Lower lobe of right lung (tissue), 2 donors: Measurements from ENCODE around the gene NECTIN1. TPM values are rescaled to one million over a fixed set of nuclear protein-coding genes. Genes with fewer than 3 reads are reported as not detected.
A peak's percentile ranks its signal among the peaks of the same experiment; 100 is the strongest.

Source experiments
- ATAC-seq, 2 donors: fragments of 200-7000 bp; cut with Tn5 transposase; one replicate each; pipeline ENCODE4 v1.9.1; 2020 to 2022; ENCODE audit warnings: mild to moderate bottlenecking in 2 of 2, moderate library complexity in 2 of 2
- DNase-seq: peaks from one replicate; pipeline ENCODE4 v3.0.0-alpha.2; 2020
- H3K27ac ChIP-seq: fragments of 200-600 bp; one replicate; pipeline ENCODE4 v1.8.0; 2022
- H3K27me3 ChIP-seq: fragments of 200-600 bp; one replicate; pipeline ENCODE4 v1.8.0; 2022; ENCODE audit warnings: low read depth
- H3K36me3 ChIP-seq: fragments of 200-600 bp; one replicate; pipeline ENCODE4 v1.8.0; 2022; ENCODE audit warnings: mild to moderate bottlenecking
- H3K4me1 ChIP-seq: fragments of 200-600 bp; one replicate; pipeline ENCODE4 v1.8.0; 2022
- H3K4me3 ChIP-seq: fragments of 200-600 bp; one replicate; pipeline ENCODE4 v1.8.0; 2022; ENCODE audit warnings: mild to moderate bottlenecking
- H3K9me3 ChIP-seq: fragments of 200-600 bp; one replicate; pipeline ENCODE4 v1.8.0; 2022
- CTCF ChIP-seq: fragments of 200-600 bp; IDR thresholded peaks from one replicate; pipeline ENCODE4 v1.8.0; 2022; ENCODE audit warnings: antibody characterized with exemption, mild to moderate bottlenecking
- intact Hi-C: fragments of 100-400 bp; cut with DNase I; formaldehyde crosslinking; loops from one replicate; pipeline ENCODE4 v1.11.0; 2022
- total RNA-seq: library from RNA; stranded (reverse); fragmentation: NEBNext Ultra II Directional; extraction: Animal tissue kit (Norgen Biotek cat#: 25700); gene quantifications from one replicate; pipeline ENCODE4 v1.2.1, GENCODE V29; 2021
- donor health status: DM: no; HTN: yes; CAD: no; lungs with severe emphysema.

The NECTIN1 gene
- total RNA-seq, 1 donor from 2014 or later, result 9.1 TPM

GRCh38 chr11:119701591-119702549 lies 27.1 kb downstream of the NECTIN1 start:
- TF ChIP-seq CTCF, result no peak
- Histone ChIP-seq H3K27ac (no peak overlapping the region), H3K27me3 (no peaks in the 10 kb centered on the region), H3K4me1 (peaks cover 18% of the 10 kb centered on the region), H3K4me3 (no peak overlapping the region), H3K9me3 (no peaks in the 10 kb centered on the region), H3K36me3 (no peaks in the 10 kb centered on the region)
- ATAC-seq (no peak), DNase-seq (no peak)
- intact Hi-C loops, result no loop called here

- H3K4me1 ChIP-seq, result peaks cover 18% of the 10 kb centered on the region
- intact Hi-C loops, result no loop called here
- peak; percentile 74 for DNase-seq
- peak; percentile 81 to 82 for ATAC-seq
- TF ChIP-seq CTCF, result no peak
- no peaks in the 10 kb centered on the region for H3K36me3 ChIP-seq
- no peak overlapping the region for H3K4me3 ChIP-seq
- no peak overlapping the region for H3K27ac ChIP-seq
- H3K27me3 ChIP-seq, result no peaks in the 10 kb centered on the region
- H3K9me3 ChIP-seq, result no peaks in the 10 kb centered on the region
Measured at GRCh38 chr11:119700536-119701346, 28.3 kb downstream of the NECTIN1 start.

GRCh38 chr11:119700030-119700429 lies 29.0 kb downstream of the NECTIN1 start:
- DNase-seq (no peak), ATAC-seq (no peak)
- no peaks in the 10 kb centered on the region for H3K36me3 ChIP-seq
- no peaks in the 10 kb centered on the region for H3K9me3 ChIP-seq
- no peaks in the 10 kb centered on the region for H3K27me3 ChIP-seq
- peaks cover 18% of the 10 kb centered on the region for H3K4me1 ChIP-seq
- H3K4me3 ChIP-seq, result no peak overlapping the region
- no peak for TF ChIP-seq CTCF
- intact Hi-C loops, result no loop called here
- no peak overlapping the region for H3K27ac ChIP-seq

GRCh38 chr11:119699227-119699626 lies 29.8 kb downstream of the NECTIN1 start:
- Histone ChIP-seq H3K4me1 (peaks cover 22% of the 10 kb centered on the region), H3K27ac (no peak overlapping the region), H3K27me3 (no peaks in the 10 kb centered on the region), H3K9me3 (no peaks in the 10 kb centered on the region), H3K36me3 (no peaks in the 10 kb centered on the region), H3K4me3 (no peak overlapping the region)
- no peak for TF ChIP-seq CTCF
- ATAC-seq, result peak; percentile 55 to 75
- intact Hi-C loops, result no loop called here
- DNase-seq, result peak; percentile 65

GRCh38 chr11:119697882-119698281 lies 31.1 kb downstream of the NECTIN1 start:
- H3K4me1 ChIP-seq, result peaks cover 23% of the 10 kb centered on the region
- H3K4me3 ChIP-seq, result no peak overlapping the region
- no peak for TF ChIP-seq CTCF
- no peaks in the 10 kb centered on the region for H3K27me3 ChIP-seq
- DNase-seq (no peak), ATAC-seq (no peak)
- no peaks in the 10 kb centered on the region for H3K9me3 ChIP-seq
- intact Hi-C loops, result no loop called here
- H3K36me3 ChIP-seq, result no peaks in the 10 kb centered on the region
- no peak overlapping the region for H3K27ac ChIP-seq
